Measurements from ENCODE around the gene GYS1.

Gene GYS1

GRCh38 chr19:48955308-48955958 is 37.7 kb downstream of the GYS1 start:
- Histone ChIP-seq H3K36me3 (ENCODE audit: control insufficient read depth in 1 of 2, insufficient read depth in 2 of 2, low read length in 2 of 2) (peaks cover 0 to 7% of the 10 kb centered on the region in 2 donors), H3K4me1 (ENCODE audit: control insufficient read depth in 1 of 2, insufficient read depth in 2 of 2, low read length in 2 of 2) (peaks cover 12 to 18% of the 10 kb centered on the region in 2 donors), H3K27ac (ENCODE audit: low read depth, low read length) (peak overlapping the region; percentile 74), H3K27me3 (ENCODE audit: control insufficient read depth in 1 of 2, insufficient read depth in 2 of 2, low read length in 2 of 2) (no peaks in the 10 kb centered on the region), H3K9me3 (ENCODE audit: control insufficient read depth in 1 of 2, low read length in 2 of 2) (no peaks in the 10 kb centered on the region), H3K9ac (ENCODE audit: low read depth in 1 of 2, low read length in 2 of 2) (peak overlapping the region; percentile 94 to 98), H3K4me3 (ENCODE audit: low read depth in 1 of 2, low read length in 2 of 2) (peak overlapping the region; percentile 87 to 89)

GRCh38 chr19:48954595-48955307 is 38.4 kb downstream of the GYS1 start, which contains the start of gene BAX:
BAX (plus strand) TSS chr19:48954875; CDS start chr19:48954929, 54 bp downstream.
- peaks cover 0 to 7% of the 10 kb centered on the region in 2 donors for H3K36me3 ChIP-seq (ENCODE audit: control insufficient read depth in 1 of 2, insufficient read depth in 2 of 2, low read length in 2 of 2)
- no peaks in the 10 kb centered on the region for H3K9me3 ChIP-seq (ENCODE audit: control insufficient read depth in 1 of 2, low read length in 2 of 2)
- H3K4me3 ChIP-seq (ENCODE audit: low read depth in 1 of 2, low read length in 2 of 2) = peak within 1 kb of the TSS; percentile 87 to 89
- peak within 1 kb of the TSS; percentile 94 to 98 for H3K9ac ChIP-seq (ENCODE audit: low read depth in 1 of 2, low read length in 2 of 2)
- H3K27me3 ChIP-seq (ENCODE audit: control insufficient read depth in 1 of 2, insufficient read depth in 2 of 2, low read length in 2 of 2) = no peaks in the 10 kb centered on the region
- peak within 1 kb of the TSS; percentile 74 for H3K27ac ChIP-seq (ENCODE audit: low read depth, low read length)
- peaks cover 12 to 14% of the 10 kb centered on the region in 2 donors for H3K4me1 ChIP-seq (ENCODE audit: control insufficient read depth in 1 of 2, insufficient read depth in 2 of 2, low read length in 2 of 2)

GRCh38 chr19:48953990-48954594 is 39.0 kb downstream of the GYS1 start:
- Histone ChIP-seq H3K9me3 (ENCODE audit: control insufficient read depth in 1 of 2, low read length in 2 of 2) (no peaks in the 10 kb centered on the region), H3K4me1 (ENCODE audit: control insufficient read depth in 1 of 2, insufficient read depth in 2 of 2, low read length in 2 of 2) (peaks cover 12 to 14% of the 10 kb centered on the region in 2 donors), H3K36me3 (ENCODE audit: control insufficient read depth in 1 of 2, insufficient read depth in 2 of 2, low read length in 2 of 2) (peaks cover 0 to 7% of the 10 kb centered on the region in 2 donors), H3K27ac (ENCODE audit: low read depth, low read length) (peak overlapping the region; percentile 28), H3K4me3 (ENCODE audit: low read depth in 1 of 2, low read length in 2 of 2) (peak overlapping the region; percentile 87 to 89), H3K9ac (ENCODE audit: low read depth in 1 of 2, low read length in 2 of 2) (peak overlapping the region; percentile 1 to 20), H3K27me3 (ENCODE audit: control insufficient read depth in 1 of 2, insufficient read depth in 2 of 2, low read length in 2 of 2) (no peaks in the 10 kb centered on the region)

GRCh38 chr19:48953141-48953540 is 40.0 kb downstream of the GYS1 start:
- peaks cover 12 to 14% of the 10 kb centered on the region in 2 donors for H3K4me1 ChIP-seq (ENCODE audit: control insufficient read depth in 1 of 2, insufficient read depth in 2 of 2, low read length in 2 of 2)
- no peak overlapping the region for H3K9ac ChIP-seq (ENCODE audit: low read depth in 1 of 2, low read length in 2 of 2)
- H3K9me3 ChIP-seq (ENCODE audit: control insufficient read depth in 1 of 2, low read length in 2 of 2) = no peaks in the 10 kb centered on the region
- no peak overlapping the region for H3K27ac ChIP-seq (ENCODE audit: low read depth, low read length)
- no peak overlapping the region for H3K4me3 ChIP-seq (ENCODE audit: low read depth in 1 of 2, low read length in 2 of 2)
- peaks cover 0 to 7% of the 10 kb centered on the region in 2 donors for H3K36me3 ChIP-seq (ENCODE audit: control insufficient read depth in 1 of 2, insufficient read depth in 2 of 2, low read length in 2 of 2)
- no peaks in the 10 kb centered on the region for H3K27me3 ChIP-seq (ENCODE audit: control insufficient read depth in 1 of 2, insufficient read depth in 2 of 2, low read length in 2 of 2)

- Histone ChIP-seq H3K9me3 (ENCODE audit: control insufficient read depth in 1 of 2, low read length in 2 of 2) (peaks cover 0 to 5% of the 10 kb centered on the region in 2 donors), H3K9ac (ENCODE audit: low read depth in 1 of 2, low read length in 2 of 2) (no peak overlapping the region), H3K36me3 (ENCODE audit: control insufficient read depth in 1 of 2, insufficient read depth in 2 of 2, low read length in 2 of 2) (peaks cover 0 to 5% of the 10 kb centered on the region in 2 donors), H3K4me1 (ENCODE audit: control insufficient read depth in 1 of 2, insufficient read depth in 2 of 2, low read length in 2 of 2) (peaks cover 8 to 9% of the 10 kb centered on the region in 2 donors), H3K4me3 (ENCODE audit: low read depth in 1 of 2, low read length in 2 of 2) (no peak overlapping the region), H3K27me3 (ENCODE audit: control insufficient read depth in 1 of 2, insufficient read depth in 2 of 2, low read length in 2 of 2) (no peaks in the 10 kb centered on the region), H3K27ac (ENCODE audit: low read depth, low read length) (no peak overlapping the region)
Measured at GRCh38 chr19:48950830-48951519, 42.1 kb downstream of the GYS1 start.

GRCh38 chr19:48950159-48950558 is 43.0 kb downstream of the GYS1 start:
- H3K27ac ChIP-seq (ENCODE audit: low read depth, low read length) = no peak overlapping the region
- no peak overlapping the region for H3K4me3 ChIP-seq (ENCODE audit: low read depth in 1 of 2, low read length in 2 of 2)

GRCh38 chr19:48947258-48947542 is 45.9 kb downstream of the GYS1 start:
- Histone ChIP-seq H3K4me1 (ENCODE audit: control insufficient read depth in 1 of 2, insufficient read depth in 2 of 2, low read length in 2 of 2) (no peaks in the 10 kb centered on the region), H3K27me3 (ENCODE audit: control insufficient read depth in 1 of 2, insufficient read depth in 2 of 2, low read length in 2 of 2) (no peaks in the 10 kb centered on the region), H3K36me3 (ENCODE audit: control insufficient read depth in 1 of 2, insufficient read depth in 2 of 2, low read length in 2 of 2) (peaks cover 0 to 2% of the 10 kb centered on the region in 2 donors), H3K9me3 (ENCODE audit: control insufficient read depth in 1 of 2, low read length in 2 of 2) (peaks cover 0 to 5% of the 10 kb centered on the region in 2 donors), H3K9ac (ENCODE audit: low read depth in 1 of 2, low read length in 2 of 2) (no peak overlapping the region), H3K4me3 (ENCODE audit: low read depth in 1 of 2, low read length in 2 of 2) (no peak overlapping the region), H3K27ac (ENCODE audit: low read depth, low read length) (no peak overlapping the region)

More at GRCh38 chr19:48950159-48950558, 43.0 kb downstream of the GYS1 start:
- Histone ChIP-seq H3K4me1 (ENCODE audit: control insufficient read depth in 1 of 2, insufficient read depth in 2 of 2, low read length in 2 of 2) (peaks cover 0 to 1% of the 10 kb centered on the region in 2 donors), H3K36me3 (ENCODE audit: control insufficient read depth in 1 of 2, insufficient read depth in 2 of 2, low read length in 2 of 2) (no peaks in the 10 kb centered on the region), H3K9ac (ENCODE audit: low read depth in 1 of 2, low read length in 2 of 2) (no peak overlapping the region), H3K27me3 (ENCODE audit: control insufficient read depth in 1 of 2, insufficient read depth in 2 of 2, low read length in 2 of 2) (no peaks in the 10 kb centered on the region), H3K9me3 (ENCODE audit: control insufficient read depth in 1 of 2, low read length in 2 of 2) (peaks cover 0 to 5% of the 10 kb centered on the region in 2 donors)

GRCh38 chr19:48946463-48947257 is 46.4 kb downstream of the GYS1 start:
- Histone ChIP-seq H3K9ac (ENCODE audit: low read depth in 1 of 2, low read length in 2 of 2) (no peak overlapping the region), H3K36me3 (ENCODE audit: control insufficient read depth in 1 of 2, insufficient read depth in 2 of 2, low read length in 2 of 2) (peaks cover 0 to 2% of the 10 kb centered on the region in 2 donors), H3K4me3 (ENCODE audit: low read depth in 1 of 2, low read length in 2 of 2) (no peak overlapping the region), H3K4me1 (ENCODE audit: control insufficient read depth in 1 of 2, insufficient read depth in 2 of 2, low read length in 2 of 2) (no peaks in the 10 kb centered on the region), H3K27ac (ENCODE audit: low read depth, low read length) (no peak overlapping the region), H3K9me3 (ENCODE audit: control insufficient read depth in 1 of 2, low read length in 2 of 2) (peaks cover 0 to 5% of the 10 kb centered on the region in 2 donors), H3K27me3 (ENCODE audit: control insufficient read depth in 1 of 2, insufficient read depth in 2 of 2, low read length in 2 of 2) (no peaks in the 10 kb centered on the region)

- Histone ChIP-seq H3K9ac (ENCODE audit: low read depth in 1 of 2, low read length in 2 of 2) (no peak overlapping the region), H3K27ac (ENCODE audit: low read depth, low read length) (no peak overlapping the region), H3K27me3 (ENCODE audit: control insufficient read depth in 1 of 2, insufficient read depth in 2 of 2, low read length in 2 of 2) (no peaks in the 10 kb centered on the region), H3K4me1 (ENCODE audit: control insufficient read depth in 1 of 2, insufficient read depth in 2 of 2, low read length in 2 of 2) (no peaks in the 10 kb centered on the region), H3K4me3 (ENCODE audit: low read depth in 1 of 2, low read length in 2 of 2) (no peak overlapping the region), H3K36me3 (ENCODE audit: control insufficient read depth in 1 of 2, insufficient read depth in 2 of 2, low read length in 2 of 2) (peaks cover 0 to 2% of the 10 kb centered on the region in 2 donors), H3K9me3 (ENCODE audit: control insufficient read depth in 1 of 2, low read length in 2 of 2) (peaks cover 4 to 5% of the 10 kb centered on the region in 2 donors)
Measured at GRCh38 chr19:48945817-48946216, 47.3 kb downstream of the GYS1 start.

Data from duodenal mucosa (tissue), 2 donors.